Vagina (tissue), 2 donors: ENCODE measurements around the gene GLCE. TPM values are rescaled to one million over a fixed set of nuclear protein-coding genes. Genes with fewer than 3 reads are reported as not detected.

Experiments used
- DNase-seq, 2 donors: peaks; one replicate each; pipeline ENCODE4 v3.0.0-alpha.2; 2017; ENCODE audit errors: extremely low spot score in 2 of 2
- H3K27ac ChIP-seq: fragments of 200-600 bp; sonication (generic); one replicate; pipeline ENCODE4 v1.5.1; 2019
- H3K27me3 ChIP-seq: fragments of 200-600 bp; sonication (generic); one replicate; pipeline ENCODE4 v1.5.1; 2019
- H3K36me3 ChIP-seq, 2 donors: fragments of 200-600 bp; sonication (generic); one replicate each; pipeline ENCODE4 v1.5.1; 2017 to 2019
- H3K4me1 ChIP-seq: fragments of 200-600 bp; sonication (generic); one replicate; pipeline ENCODE4 v1.5.1; 2019
- H3K4me3 ChIP-seq, 2 donors: fragments of 200-600 bp; sonication (generic); 1 replicate in 1 of 2; 2 replicates in 1 of 2; pipeline ENCODE4 v1.5.1; 2016 to 2019
- H3K9me3 ChIP-seq: fragments of 200-600 bp; sonication (generic); one replicate; pipeline ENCODE4 v1.5.1; 2019
- CTCF ChIP-seq, 3 experiments: fragments of 450-650 bp in 2 of 3; fragments of 200-600 bp in 1 of 3; sonication (generic) in 1 of 3; IDR thresholded peaks; one replicate each; pipeline ENCODE4 v1.5.1; 2017 to 2019; ENCODE audit warnings: antibody characterized with exemption in 3 of 3, mild to moderate bottlenecking in 2 of 3, moderate library complexity in 2 of 3
- POLR2A ChIP-seq, 2 donors: fragments of 450-650 bp; IDR thresholded peaks; one replicate each; pipeline ENCODE4 v1.6.1; 2017; ENCODE audit warnings: antibody characterized with exemption in 2 of 2, mild to moderate bottlenecking in 2 of 2, moderate library complexity in 2 of 2
- POLR2AphosphoS5 ChIP-seq, 2 donors: sonication (generic); formaldehyde crosslinking; IDR thresholded peaks; one replicate each; pipeline ENCODE4 v1.9.0; 2017; ENCODE audit warnings: antibody characterized with exemption in 2 of 2, mild to moderate bottlenecking in 2 of 2, low read depth in 1 of 2; ENCODE audit not compliant: insufficient read depth in 1 of 2
- intact Hi-C: fragments of 100-400 bp; cut with DNase I; formaldehyde crosslinking; loops from one replicate; pipeline ENCODE4 v1.15.1; 2023
- total RNA-seq: library from RNA; depleted of rRNA; stranded (reverse); fragments of >200 nt; gene quantifications from one replicate; pipeline ENCODE4 v1.2.3, GENCODE V29; 2016

GLCE gene
- total RNA-seq, 1 donor from 2014 or later = 16.5 TPM

GRCh38 chr15:69223083-69223813, 62.8 kb downstream of the GLCE start:
- peaks cover 10% of the 10 kb centered on the region for H3K9me3 ChIP-seq
- H3K4me3 ChIP-seq = no peak overlapping the region
- intact Hi-C loops = no loop called here
- no peaks in the 10 kb centered on the region for H3K36me3 ChIP-seq
- H3K27me3 ChIP-seq = no peaks in the 10 kb centered on the region
- no peak overlapping the region for H3K27ac ChIP-seq
- no peak for DNase-seq
- TF ChIP-seq POLR2AphosphoS5 (IDR thresholded peaks at IDR 0.05; ENCODE audit: insufficient read depth in 1 of 2, low read depth in 1 of 2) = no peak
- TF ChIP-seq CTCF (IDR thresholded peaks at IDR 0.05) = no peak
- TF ChIP-seq POLR2A (IDR thresholded peaks at IDR 0.05) = no peak
- no peaks in the 10 kb centered on the region for H3K4me1 ChIP-seq

- Histone ChIP-seq H3K27ac (no peak overlapping the region), H3K4me3 (no peak overlapping the region), H3K36me3 (peaks cover 0 to under 1% of the 10 kb centered on the region in 2 donors), H3K9me3 (peaks cover 10% of the 10 kb centered on the region), H3K27me3 (no peaks in the 10 kb centered on the region), H3K4me1 (no peaks in the 10 kb centered on the region)
- intact Hi-C loops = no loop called here
- no peak for DNase-seq
- TF ChIP-seq POLR2AphosphoS5 (IDR thresholded peaks at IDR 0.05; ENCODE audit: insufficient read depth in 1 of 2, low read depth in 1 of 2) (no peak), CTCF (IDR thresholded peaks at IDR 0.05) (no peak), POLR2A (IDR thresholded peaks at IDR 0.05) (no peak)
Observed at GRCh38 chr15:69224383-69224782, 63.9 kb downstream of the GLCE start.

- H3K27ac ChIP-seq = no peak overlapping the region
- H3K36me3 ChIP-seq = peaks cover 0 to 6% of the 10 kb centered on the region in 2 donors
- TF ChIP-seq CTCF (IDR thresholded peaks at IDR 0.05) = no peak
- TF ChIP-seq POLR2AphosphoS5 (IDR thresholded peaks at IDR 0.05; ENCODE audit: insufficient read depth in 1 of 2, low read depth in 1 of 2) = no peak
- TF ChIP-seq POLR2A (IDR thresholded peaks at IDR 0.05) = no peak
- no peaks in the 10 kb centered on the region for H3K4me1 ChIP-seq
- H3K27me3 ChIP-seq = no peaks in the 10 kb centered on the region
- no peak overlapping the region for H3K4me3 ChIP-seq
- no peak for DNase-seq
- H3K9me3 ChIP-seq = peaks cover 10% of the 10 kb centered on the region
- intact Hi-C loops = no loop called here
Observed at GRCh38 chr15:69225355-69226022, 65.1 kb downstream of the GLCE start.

- Histone ChIP-seq H3K27me3 (no peaks in the 10 kb centered on the region), H3K4me3 (no peak overlapping the region), H3K36me3 (peaks cover 0 to 6% of the 10 kb centered on the region in 2 donors), H3K4me1 (no peaks in the 10 kb centered on the region), H3K9me3 (peaks cover 10% of the 10 kb centered on the region), H3K27ac (no peak overlapping the region)
- intact Hi-C loops = no loop called here
- DNase-seq = no peak
- TF ChIP-seq POLR2A (IDR thresholded peaks at IDR 0.05) = no peak
- no peak for TF ChIP-seq CTCF (IDR thresholded peaks at IDR 0.05)
- no peak for TF ChIP-seq POLR2AphosphoS5 (IDR thresholded peaks at IDR 0.05; ENCODE audit: insufficient read depth in 1 of 2, low read depth in 1 of 2)
Observed at GRCh38 chr15:69226023-69226355, 65.6 kb downstream of the GLCE start.

- no peaks in the 10 kb centered on the region for H3K4me1 ChIP-seq
- H3K36me3 ChIP-seq = peaks cover 0 to 6% of the 10 kb centered on the region in 2 donors
- DNase-seq = no peak
- H3K27me3 ChIP-seq = no peaks in the 10 kb centered on the region
- intact Hi-C loops = no loop called here
- TF ChIP-seq POLR2A (IDR thresholded peaks at IDR 0.05) (no peak), CTCF (IDR thresholded peaks at IDR 0.05) (no peak), POLR2AphosphoS5 (IDR thresholded peaks at IDR 0.05; ENCODE audit: insufficient read depth in 1 of 2, low read depth in 1 of 2) (peak in 1 of 2 donors; percentile 34)
- no peak overlapping the region for H3K4me3 ChIP-seq
- H3K27ac ChIP-seq = no peak overlapping the region
- H3K9me3 ChIP-seq = no peaks in the 10 kb centered on the region
Observed at GRCh38 chr15:69232144-69232543, 71.7 kb downstream of the GLCE start.
